Peyer's patch (tissue), 4 donors: ENCODE data around the gene UBE4A. TPM values are rescaled to one million over a fixed set of nuclear protein-coding genes. Genes with fewer than 3 reads are reported as not detected.
A peak's percentile ranks its signal among the peaks of the same experiment; 100 is the strongest.
"Not testable (repeated sequence)": the region's sequence is repeated elsewhere in the genome, so short reads cannot be mapped to it uniquely, and the experiment has no call there.

Experiments used
- DNase-seq, 3 donors: peaks; one replicate each; pipeline ENCODE4 v3.0.0-alpha.2; 2017 to 2019
- H3K27ac ChIP-seq, 4 donors: fragments of 200-600 bp; sonication (generic); one replicate each; pipeline ENCODE4 v1.5.1; 2016 to 2019
- H3K27me3 ChIP-seq, 2 donors: fragments of 200-600 bp; sonication (generic); one replicate each; pipeline ENCODE4 v1.5.1; 2019
- H3K36me3 ChIP-seq, 3 donors: fragments of 200-600 bp; sonication (generic); one replicate each; pipeline ENCODE4 v1.5.1; 2016 to 2019
- H3K4me1 ChIP-seq, 4 donors: fragments of 200-600 bp; sonication (generic); one replicate each; pipeline ENCODE4 v1.5.1; 2016 to 2019
- H3K4me3 ChIP-seq, 4 donors: fragments of 200-600 bp; sonication (generic); 1 replicate in 3 of 4; 2 replicates in 1 of 4; pipeline ENCODE4 v1.5.1; 2016 to 2019; ENCODE audit warnings: mild to moderate bottlenecking in 1 of 4
- H3K9me3 ChIP-seq, 4 donors: fragments of 200-600 bp; sonication (generic); one replicate each; pipeline ENCODE4 v1.5.1; 2016 to 2019; ENCODE audit warnings: mild to moderate bottlenecking in 1 of 4
- CTCF ChIP-seq, 6 experiments: fragments of 450-650 bp in 4 of 6; fragments of 200-600 bp in 2 of 6; sonication (generic) in 1 of 6; IDR thresholded peaks; one replicate each; pipeline ENCODE4 v1.5.1; 2017 to 2019; ENCODE audit warnings: antibody characterized with exemption in 6 of 6, mild to moderate bottlenecking in 3 of 6, moderate library complexity in 1 of 6
- POLR2A ChIP-seq, 2 donors: fragments of 450-650 bp; IDR thresholded peaks; one replicate each; pipeline ENCODE4 v1.5.1; 2017; ENCODE audit warnings: antibody characterized with exemption in 2 of 2, mild to moderate bottlenecking in 2 of 2, moderate library complexity in 2 of 2
- total RNA-seq, 4 donors: library from RNA; depleted of rRNA; stranded (reverse); fragments of >200 nt; gene quantifications; one replicate each; pipeline ENCODE4 v1.1.0, GENCODE V29; 2016

The UBE4A gene
- total RNA-seq, 4 donors from 2014 or later, result 47.7 to 60.1 (median 54.1) TPM

DNA sequence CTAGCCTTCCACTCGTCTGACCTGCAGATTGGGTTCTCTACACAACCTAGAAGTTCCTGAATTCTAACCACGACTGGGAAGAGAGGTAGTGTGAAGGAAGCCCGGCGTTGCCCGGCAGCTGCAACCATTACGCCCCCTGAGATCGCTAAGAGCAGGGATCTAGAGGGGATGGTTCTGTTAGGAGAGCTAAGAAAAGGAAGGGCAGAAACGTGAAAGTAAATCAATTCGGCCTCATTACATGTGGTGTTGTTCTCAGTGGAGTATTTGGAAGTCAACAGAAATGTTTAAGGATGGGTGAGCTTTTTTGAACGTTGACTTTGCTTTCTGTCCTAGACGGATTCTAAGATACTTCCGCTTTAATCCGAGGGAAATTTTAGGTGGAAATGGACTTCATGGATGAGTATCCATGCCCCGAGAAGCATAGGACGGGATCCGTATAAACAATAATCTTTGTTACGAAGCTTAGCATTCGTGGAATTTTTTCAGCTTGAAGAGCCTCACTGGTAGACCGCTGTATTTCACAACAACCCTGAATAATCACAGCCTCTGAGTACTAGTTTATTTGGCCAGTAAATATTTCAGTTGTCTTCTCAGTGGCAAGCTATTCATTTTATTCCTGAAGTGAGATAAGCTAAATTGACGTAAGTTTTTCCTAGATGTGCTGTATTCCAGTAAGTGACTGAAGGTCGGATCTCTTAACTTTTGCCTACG lies 42.6 kb downstream of the UBE4A start:
- Histone ChIP-seq H3K9me3 (no peaks in the 10 kb centered on the region), H3K36me3 (peaks cover 0 to 28% (median 0%) of the 10 kb centered on the region in 3 donors), H3K27ac (peak overlapping the region; percentile 82 to 89 (median 86)), H3K4me1 (peaks cover 2 to 19% (median 11%) of the 10 kb centered on the region in 4 donors), H3K27me3 (no peaks in the 10 kb centered on the region), H3K4me3 (peak overlapping the region; percentile 75 to 79 (median 77))
- DNase-seq, result no peak
- peak in 1 of 2 donors; percentile 15 for TF ChIP-seq POLR2A (IDR thresholded peaks at IDR 0.05)
- no peak for TF ChIP-seq CTCF (IDR thresholded peaks at IDR 0.05)

GRCh38 chr11:118402594-118402993 lies 43.2 kb downstream of the UBE4A start:
- not testable (repeated sequence) for H3K27me3 ChIP-seq, H3K27ac ChIP-seq, DNase-seq, H3K9me3 ChIP-seq
- H3K36me3 ChIP-seq, result peaks cover 0 to 28% (median 0%) of the 10 kb centered on the region in 3 donors
- peaks cover 2 to 19% (median 11%) of the 10 kb centered on the region in 4 donors for H3K4me1 ChIP-seq
- H3K4me3 ChIP-seq, result peak overlapping the region; percentile 75 to 79 (median 77)

DNA sequence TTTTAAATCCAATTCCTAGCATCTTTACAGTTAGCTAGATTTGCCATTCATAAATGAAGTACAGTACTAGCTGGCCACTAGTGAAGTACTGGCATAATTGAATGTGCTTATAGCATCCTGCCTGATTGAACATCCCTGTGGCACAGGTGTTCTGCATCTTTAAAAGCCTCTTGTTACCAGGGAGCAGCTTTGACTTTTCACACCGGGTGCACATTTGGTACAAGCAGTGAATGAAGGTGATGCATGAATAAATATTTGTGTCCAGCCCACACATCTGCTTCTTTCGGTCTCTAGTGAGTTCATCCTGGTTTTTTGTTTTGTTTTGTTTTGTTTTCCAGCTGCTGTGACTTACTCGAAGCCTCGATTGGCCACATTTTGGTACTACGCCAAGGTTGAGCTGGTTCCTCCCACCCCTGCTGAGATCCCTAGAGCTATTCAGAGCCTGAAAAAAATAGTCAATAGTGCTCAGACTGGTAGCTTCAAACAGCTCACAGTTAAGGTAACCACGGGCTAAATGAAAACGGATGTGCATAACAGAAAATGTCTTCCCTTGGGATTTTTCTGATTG lies 47.3 kb downstream of the UBE4A start:
- no peak for DNase-seq
- Histone ChIP-seq H3K36me3 (peaks cover 0 to 53% (median 0%) of the 10 kb centered on the region in 3 donors), H3K9me3 (no peaks in the 10 kb centered on the region), H3K4me3 (no peak overlapping the region), H3K27me3 (no peaks in the 10 kb centered on the region), H3K4me1 (peaks cover 2 to 15% (median 11%) of the 10 kb centered on the region in 4 donors), H3K27ac (no peak overlapping the region)
- TF ChIP-seq CTCF (IDR thresholded peaks at IDR 0.05), result no peak
- no peak for TF ChIP-seq POLR2A (IDR thresholded peaks at IDR 0.05)

DNA sequence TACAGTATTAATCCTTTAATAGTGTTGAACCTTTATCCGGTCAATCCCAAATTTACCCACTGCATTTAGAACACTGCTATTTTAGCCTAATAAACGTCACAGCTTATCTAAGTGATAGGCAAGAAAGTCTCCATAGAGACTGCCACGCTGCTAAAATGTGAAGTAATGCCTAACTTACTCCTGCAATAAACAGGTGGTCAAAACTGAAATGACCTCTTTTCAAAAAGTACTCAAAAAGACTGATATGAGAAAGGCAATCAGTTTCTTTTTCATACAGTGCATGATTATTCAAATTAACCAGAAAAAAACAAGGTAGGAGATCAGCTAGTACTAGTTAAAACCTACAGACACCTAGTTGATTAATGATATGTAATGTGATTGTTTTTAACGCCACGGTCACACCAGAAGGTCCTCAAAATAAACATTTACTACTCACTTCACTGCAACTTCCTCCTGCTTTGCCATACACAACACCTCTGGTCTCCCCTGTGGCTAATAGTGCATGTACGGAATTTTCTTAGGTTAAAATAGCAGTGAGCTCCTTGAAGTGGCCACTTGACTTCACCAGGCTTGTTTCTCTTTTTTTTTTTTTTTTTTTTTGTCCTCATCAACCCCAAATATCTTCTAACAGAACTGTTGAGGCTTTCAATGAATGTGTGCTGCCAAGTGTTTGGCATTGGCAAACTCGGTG lies 50.8 kb downstream of the UBE4A start:
- H3K4me3 ChIP-seq, result no peak overlapping the region
- no peaks in the 10 kb centered on the region for H3K4me1 ChIP-seq
- H3K27me3 ChIP-seq, result no peaks in the 10 kb centered on the region
- DNase-seq, result no peak
- H3K9me3 ChIP-seq, result no peaks in the 10 kb centered on the region
- peak overlapping the region in 1 of 4 donors; percentile 12 for H3K27ac ChIP-seq
- peaks cover 0 to 60% (median 0%) of the 10 kb centered on the region in 3 donors for H3K36me3 ChIP-seq
- no peak for TF ChIP-seq CTCF (IDR thresholded peaks at IDR 0.05)

DNA sequence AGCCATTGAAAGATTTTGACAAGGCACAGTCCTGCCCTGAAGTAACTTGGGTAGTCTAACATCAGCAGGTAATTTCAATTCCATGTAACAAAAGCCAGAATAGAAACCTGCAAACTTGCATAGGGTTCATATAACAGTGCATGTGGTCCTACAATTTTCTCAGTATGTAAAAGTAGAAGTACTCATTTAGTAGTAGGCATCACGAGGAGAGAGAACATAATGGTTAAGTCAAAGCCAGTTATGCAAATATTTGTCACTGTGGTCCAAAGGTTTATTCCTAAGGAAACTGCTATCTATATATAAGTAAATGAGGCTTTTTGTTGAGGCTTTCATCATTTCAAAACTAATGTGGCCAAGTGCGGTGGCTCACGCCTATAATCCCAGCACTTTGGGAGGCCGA lies 52.1 kb downstream of the UBE4A start:
- TF ChIP-seq POLR2A (IDR thresholded peaks at IDR 0.05), result no peak
- no peak for TF ChIP-seq CTCF (IDR thresholded peaks at IDR 0.05)
- no peak for DNase-seq
- no peaks in the 10 kb centered on the region for H3K4me1 ChIP-seq
- no peak overlapping the region for H3K27ac ChIP-seq
- H3K36me3 ChIP-seq, result peaks cover 0 to 46% (median 0%) of the 10 kb centered on the region in 3 donors
- H3K4me3 ChIP-seq, result no peak overlapping the region
- H3K27me3 ChIP-seq, result no peaks in the 10 kb centered on the region
- no peaks in the 10 kb centered on the region for H3K9me3 ChIP-seq

GRCh38 chr11:118412921-118413320 lies 53.5 kb downstream of the UBE4A start:
- Histone ChIP-seq H3K27ac (no peak overlapping the region), H3K4me1 (no peaks in the 10 kb centered on the region), H3K36me3 (peaks cover 0 to 32% (median 0%) of the 10 kb centered on the region in 3 donors), H3K9me3 (no peaks in the 10 kb centered on the region), H3K4me3 (no peak overlapping the region), H3K27me3 (no peaks in the 10 kb centered on the region)
- no peak for DNase-seq
- TF ChIP-seq POLR2A (IDR thresholded peaks at IDR 0.05), result no peak
- TF ChIP-seq CTCF (IDR thresholded peaks at IDR 0.05), result no peak
